Stimulated activated CD8-positive, alpha-beta memory T cell treated with anti-CD3 and anti-CD28 coated beads, Interleukin-12 subunit alpha, Interleukin-12 subunit beta, amount 100 ng/mL, for 1 hour (primary cell): ENCODE results near the gene CIAO1.
"Not testable (repeated sequence)": the region's sequence is repeated elsewhere in the genome, so short reads cannot be mapped to it uniquely, and the experiment has no call there.

Experiments used
- DNase-seq: peaks from one replicate; pipeline ENCODE4 v3.0.0-alpha.2; 2020; ENCODE audit warnings: low read depth

The CIAO1 gene

GRCh38 chr2:96276787-96277499, 10.9 kb downstream of the CIAO1 start:
- DNase-seq: no peak

DNA sequence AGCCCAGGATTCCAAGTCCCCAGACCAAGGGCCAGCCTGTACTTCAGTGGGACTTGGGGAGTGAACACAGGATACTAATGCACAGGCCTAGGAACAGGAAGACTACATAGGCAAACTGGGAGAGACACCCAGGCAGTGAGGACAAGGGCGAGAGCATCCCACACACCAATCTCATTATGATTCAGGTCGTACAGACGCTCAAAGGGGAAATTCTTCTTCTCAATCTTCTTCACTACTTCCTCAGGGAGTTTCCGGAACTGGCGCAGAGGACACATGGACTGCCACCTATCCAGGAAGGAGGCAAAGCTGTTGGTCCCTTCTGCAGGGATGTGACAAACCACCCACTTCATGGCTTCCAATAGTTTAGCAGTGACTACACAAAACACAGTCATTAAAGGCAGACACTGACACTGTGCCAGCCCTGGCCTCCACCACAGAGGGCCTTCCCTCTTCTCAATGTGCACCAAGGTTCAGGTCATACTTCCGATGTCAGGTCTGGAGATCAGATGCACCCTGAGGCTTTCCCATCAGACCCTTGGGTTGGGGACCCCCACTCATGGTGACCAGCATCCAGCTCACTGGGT, 21.3 kb downstream of the CIAO1 start:
- DNase-seq: no peak

- no peak for DNase-seq
Measured at GRCh38 chr2:96291751-96292150, 25.7 kb downstream of the CIAO1 start.

DNA sequence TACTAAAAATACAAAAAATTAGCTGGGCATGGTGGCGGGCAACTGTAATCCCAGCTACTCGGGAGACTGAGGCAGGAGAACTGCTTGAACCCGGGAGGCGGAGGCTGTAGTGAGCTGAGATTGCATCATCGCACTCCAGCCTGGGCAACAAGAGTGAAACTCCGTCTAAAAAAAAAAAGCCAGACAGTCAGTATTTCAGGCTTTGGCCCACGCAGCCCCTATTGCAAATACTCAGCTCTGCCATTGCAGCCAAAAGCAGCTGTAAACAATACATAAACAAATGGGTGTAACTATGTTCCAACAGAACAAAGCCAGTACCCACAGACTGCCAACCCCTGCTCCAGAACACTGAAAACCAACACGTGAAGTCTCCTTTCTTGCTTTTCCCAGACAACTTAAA, 28.2 kb downstream of the CIAO1 start:
- not testable (repeated sequence) for DNase-seq

- DNase-seq: no peak
Measured at GRCh38 chr2:96296925-96297324, 30.9 kb downstream of the CIAO1 start.

DNA sequence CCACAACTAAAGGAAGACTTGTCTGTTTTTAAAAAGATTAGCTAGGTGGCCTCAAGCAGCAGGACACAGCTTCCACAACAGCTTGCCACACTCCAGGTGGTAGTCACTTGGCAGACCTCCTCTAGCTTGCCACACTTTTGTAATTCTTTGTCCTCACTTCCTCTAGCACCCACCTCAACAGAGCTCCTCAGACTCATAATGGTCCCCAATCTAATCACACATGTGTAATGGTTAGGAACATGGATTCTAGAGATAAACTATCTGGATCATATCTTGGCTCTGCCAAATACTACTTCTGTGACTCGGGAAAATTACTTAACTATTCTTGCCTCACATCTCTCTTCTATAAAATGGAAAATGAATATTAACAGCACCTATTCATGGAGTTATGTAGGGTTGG, 35.8 kb downstream of the CIAO1 start:
- no peak for DNase-seq

DNA sequence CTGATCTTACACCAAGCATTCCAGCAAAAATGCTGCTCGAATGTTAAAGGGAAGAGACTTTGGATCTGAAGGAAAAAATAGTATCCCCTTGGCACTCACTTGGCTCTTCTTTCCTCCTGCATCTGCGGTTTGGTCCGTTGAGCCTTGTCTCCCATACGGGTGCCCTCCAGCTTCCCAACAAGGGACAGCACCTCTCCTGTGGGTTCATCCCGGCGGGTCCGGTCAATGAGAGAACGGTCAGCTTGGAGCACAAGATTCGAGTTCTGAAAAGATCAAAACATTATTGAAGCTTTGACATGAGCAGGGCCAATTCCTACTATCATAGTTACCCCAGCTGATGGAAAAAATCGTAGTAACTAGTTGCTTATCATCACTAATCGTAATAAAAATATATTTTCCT, 38.6 kb downstream of the CIAO1 start:
- DNase-seq: no peak

- DNase-seq: peak; percentile 82
Measured at GRCh38 chr2:96305091-96305978, 39.3 kb downstream of the CIAO1 start, which contains the start of gene SNRNP200. TSS of gene SNRNP200 (minus strand) at chr2:96305546. CDS start at chr2:96305437, 109 bp downstream.

- DNase-seq: no peak
Measured at GRCh38 chr2:96305979-96306308, 39.9 kb downstream of the CIAO1 start.

- DNase-seq: no peak
Measured at GRCh38 chr2:96306370-96306769, 40.3 kb downstream of the CIAO1 start.

GRCh38 chr2:96308248-96308647, 42.2 kb downstream of the CIAO1 start:
- DNase-seq: no peak

DNA sequence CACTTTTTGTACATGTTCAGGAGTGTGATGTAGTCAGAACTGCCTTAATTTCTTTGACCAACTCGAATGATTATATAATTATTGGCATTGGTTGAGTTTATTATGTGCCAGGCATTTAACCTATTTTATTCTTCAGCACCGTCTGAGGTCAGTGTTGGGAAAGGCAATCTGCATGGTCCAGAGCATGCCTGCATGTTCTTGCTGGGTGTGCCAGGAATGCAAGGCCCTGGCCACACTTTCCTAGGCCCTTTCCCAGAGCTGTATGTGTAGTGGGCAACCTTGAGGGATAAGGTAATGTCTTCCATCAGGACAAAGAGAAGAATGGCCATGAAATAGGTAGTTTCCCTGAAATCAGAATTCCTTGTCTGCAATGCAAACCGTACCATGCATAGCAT, 49.0 kb downstream of the CIAO1 start:
- no peak for DNase-seq

GRCh38 chr2:96315400-96316071, 49.5 kb downstream of the CIAO1 start:
- no peak for DNase-seq

- no peak for DNase-seq
Measured at GRCh38 chr2:96316999-96317398, 51.0 kb downstream of the CIAO1 start.

- DNase-seq: no peak
Measured at GRCh38 chr2:96317584-96317997, 51.6 kb downstream of the CIAO1 start.

- no peak for DNase-seq
Measured at GRCh38 chr2:96318723-96319122, 52.7 kb downstream of the CIAO1 start.

DNA sequence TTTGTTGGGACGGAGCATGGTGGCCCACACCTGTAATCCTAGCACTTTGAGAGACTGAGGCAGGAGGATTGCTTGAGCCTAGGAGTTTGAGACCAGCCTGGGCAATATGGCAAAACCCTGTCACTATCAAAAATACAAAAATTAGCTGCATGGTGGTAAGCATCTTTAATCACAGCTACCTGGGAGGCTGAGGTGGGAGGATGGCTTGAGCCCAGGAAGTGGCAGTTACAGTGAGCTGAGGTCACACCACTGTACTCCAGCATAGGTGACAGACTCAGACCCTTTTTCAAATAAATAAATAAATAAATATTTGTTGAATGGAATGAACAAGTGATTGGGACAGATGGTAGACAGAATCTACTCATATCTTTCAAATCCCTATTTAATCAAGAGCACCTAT, 53.4 kb downstream of the CIAO1 start:
- no peak for DNase-seq

- no peak for DNase-seq
Measured at GRCh38 chr2:96320326-96320725, 54.3 kb downstream of the CIAO1 start.

GRCh38 chr2:96320728-96321622, 55.0 kb downstream of the CIAO1 start:
- no peak for DNase-seq
